IPS-15b (cell line): ENCODE data around the gene TPM2.
"Not testable (repeated sequence)": the region's sequence is repeated elsewhere in the genome, so short reads cannot be mapped to it uniquely, and the experiment has no call there.

Experiments
- H3K27me3 ChIP-seq: one replicate; pipeline ENCODE4 v1.6.1; 2013; ENCODE audit warnings: low read length; ENCODE audit not compliant: control insufficient read depth, insufficient read depth
- H3K36me3 ChIP-seq: one replicate; pipeline ENCODE4 v1.6.1; 2013; ENCODE audit warnings: low read length; ENCODE audit not compliant: control insufficient read depth, insufficient read depth
- H3K4me1 ChIP-seq: one replicate; pipeline ENCODE4 v1.6.1; 2013; ENCODE audit warnings: mild to moderate bottlenecking, low read length; ENCODE audit not compliant: control insufficient read depth, insufficient read depth
- H3K4me3 ChIP-seq: one replicate; pipeline ENCODE4 v1.5.1; 2013; ENCODE audit warnings: low read depth, low read length
- H3K9ac ChIP-seq: one replicate; pipeline ENCODE4 v1.6.1; 2013; ENCODE audit warnings: low read depth, mild to moderate bottlenecking, low read length
- H3K9me3 ChIP-seq: one replicate; pipeline ENCODE4 v1.6.1; 2013; ENCODE audit warnings: mild to moderate bottlenecking, low read length; ENCODE audit not compliant: control insufficient read depth, insufficient read depth

TPM2 gene

DNA sequence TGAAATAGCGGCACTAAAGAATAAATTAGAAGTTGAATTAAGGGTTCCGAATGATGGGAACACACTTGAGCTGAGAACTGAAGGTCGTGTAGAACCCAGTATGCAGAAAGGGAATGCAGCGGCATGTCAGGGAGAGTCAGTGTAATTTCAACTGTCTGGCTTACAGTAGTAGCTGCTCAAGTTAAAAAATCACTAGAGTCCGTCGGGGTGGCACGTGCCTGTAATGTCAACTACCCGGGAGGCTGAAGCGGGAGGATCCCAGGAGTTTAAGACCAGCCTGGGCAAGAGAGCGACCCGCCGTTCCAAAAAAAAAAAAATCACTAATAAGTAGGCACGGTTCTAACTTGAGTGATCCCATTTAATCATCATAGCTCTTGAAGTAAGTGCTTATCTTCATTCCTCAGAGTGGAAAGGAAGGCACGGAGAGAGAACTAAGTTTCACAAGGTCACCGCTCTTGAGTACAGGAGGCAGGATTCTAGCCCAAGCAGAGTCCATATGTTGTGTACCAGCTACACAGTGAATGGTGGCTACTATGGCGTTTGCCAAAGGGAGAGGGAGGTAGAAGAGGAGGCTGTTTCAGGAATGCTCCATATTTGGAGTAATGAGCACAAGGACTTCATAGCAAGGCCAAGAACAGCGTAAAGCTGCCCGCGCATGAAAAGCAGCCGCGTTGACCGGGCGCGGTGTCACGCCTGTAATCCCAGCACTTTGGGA is 32.7 kb downstream of the TPM2 start:
- Histone ChIP-seq H3K27me3 (peaks cover 8% of the 10 kb centered on the region), H3K36me3 (peaks cover 13% of the 10 kb centered on the region), H3K9ac (peak overlapping the region; percentile 4), H3K4me3 (peak overlapping the region; percentile 84), H3K4me1 (no peaks in the 10 kb centered on the region), H3K9me3 (no peaks in the 10 kb centered on the region)

DNA sequence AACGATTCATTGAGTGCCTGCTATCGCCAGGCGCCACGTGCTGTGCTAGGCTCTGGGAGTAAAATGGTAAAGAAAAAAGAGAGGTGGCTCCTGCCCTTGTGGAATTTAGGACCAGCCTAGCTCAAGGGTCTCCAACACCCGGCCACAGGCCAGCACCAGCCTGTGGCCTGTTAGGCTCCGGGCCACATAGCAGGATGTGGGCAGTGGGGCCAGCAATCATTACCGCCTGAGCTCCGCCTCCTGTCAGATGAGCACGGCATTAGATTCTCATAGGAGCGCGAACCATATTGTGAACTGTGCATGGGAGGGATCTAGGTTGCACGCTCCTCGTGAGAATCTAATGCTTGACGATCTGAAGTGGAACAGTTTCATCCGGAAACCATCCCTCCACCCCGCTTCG is 33.4 kb downstream of the TPM2 start:
- peaks cover under 1% of the 10 kb centered on the region for H3K4me1 ChIP-seq
- H3K9ac ChIP-seq, result no peak overlapping the region
- H3K27me3 ChIP-seq, result peaks cover 8% of the 10 kb centered on the region
- no peaks in the 10 kb centered on the region for H3K9me3 ChIP-seq
- H3K36me3 ChIP-seq, result peaks cover 10% of the 10 kb centered on the region
- no peak overlapping the region for H3K4me3 ChIP-seq

DNA sequence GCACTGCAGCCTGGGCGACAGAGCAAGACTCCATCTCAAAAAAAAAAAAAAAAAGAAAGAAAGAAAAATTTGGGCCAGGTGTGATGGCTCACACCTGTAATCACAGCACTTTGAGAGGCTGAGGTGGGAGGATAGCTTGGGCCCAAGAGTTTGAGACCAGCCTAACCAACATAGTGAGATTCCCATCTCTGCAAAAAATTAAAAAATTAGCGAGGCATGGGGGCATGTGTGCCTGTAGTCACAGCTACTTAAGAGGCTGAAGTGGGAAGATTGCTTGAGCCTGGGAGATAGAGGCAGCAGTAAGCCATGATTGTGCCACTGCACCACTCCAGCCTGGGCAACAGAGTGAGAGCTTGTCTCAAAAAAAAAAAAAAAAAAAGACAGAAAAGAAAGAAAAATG is 36.1 kb downstream of the TPM2 start:
- Histone ChIP-seq H3K4me1 (peaks cover 12% of the 10 kb centered on the region), H3K4me3 (no peak overlapping the region), H3K27me3 (peaks cover 8% of the 10 kb centered on the region), H3K9me3 (no peaks in the 10 kb centered on the region), H3K9ac (no peak overlapping the region), H3K36me3 (no peaks in the 10 kb centered on the region)

DNA sequence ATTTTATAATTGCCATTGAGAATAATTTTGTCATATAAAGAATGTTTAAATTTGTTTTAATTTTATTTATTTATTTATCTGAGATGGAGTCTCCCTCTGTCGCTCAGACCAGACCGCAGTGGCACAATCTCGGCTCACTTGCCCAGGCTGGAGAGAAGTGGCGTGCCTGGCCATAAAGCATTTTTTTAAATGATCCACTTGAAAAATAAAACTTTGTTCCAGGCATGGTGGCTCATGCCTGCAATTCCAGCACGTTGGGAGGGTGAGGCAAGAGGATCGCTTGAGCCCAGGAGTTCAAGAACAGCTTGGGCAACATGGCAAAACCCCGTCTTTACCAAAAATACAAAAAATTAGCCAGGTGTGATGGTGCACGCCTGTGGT is 36.9 kb downstream of the TPM2 start:
- Histone ChIP-seq H3K36me3 (no peaks in the 10 kb centered on the region), H3K9ac (no peak overlapping the region), H3K9me3 (no peaks in the 10 kb centered on the region)

DNA sequence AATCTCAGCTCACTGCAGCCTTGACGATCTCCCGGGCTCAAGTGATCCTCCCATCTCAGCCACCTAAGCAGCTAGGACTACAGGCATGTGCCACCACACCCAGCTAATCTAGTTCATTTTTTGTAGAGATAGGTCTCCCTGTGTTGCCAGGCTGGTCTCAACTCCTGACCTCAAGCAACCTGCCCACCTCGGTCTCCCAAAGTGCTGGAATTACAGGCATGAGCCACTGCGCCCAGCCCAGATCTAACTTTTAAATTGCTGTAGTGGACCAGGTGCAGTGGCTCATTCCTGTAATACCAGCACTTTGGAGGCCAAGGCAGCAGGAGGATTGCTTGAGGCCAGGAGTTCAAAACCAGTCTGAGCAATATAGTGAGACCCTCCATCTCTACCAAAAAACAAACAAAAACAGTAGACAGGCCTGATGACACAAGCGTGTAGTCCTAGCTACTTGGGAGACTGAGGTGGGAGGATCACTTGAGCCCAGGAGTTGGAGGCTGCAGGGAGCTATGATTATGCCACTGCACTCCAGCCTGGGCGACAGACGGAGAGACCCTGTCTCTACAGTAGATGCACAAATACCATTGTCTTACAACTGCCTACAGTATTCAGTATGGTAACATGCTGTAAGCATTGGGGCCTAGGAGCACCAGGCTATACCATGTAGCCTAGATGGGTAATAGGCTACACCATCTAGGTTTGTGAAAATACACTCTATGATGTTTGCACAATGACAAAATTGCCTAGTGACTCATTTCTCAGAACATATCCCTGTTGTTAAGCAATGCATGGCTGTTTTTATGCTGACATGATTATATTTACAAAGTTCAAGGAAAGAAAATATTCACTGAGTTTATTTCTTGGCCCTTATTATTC is 37.5 kb downstream of the TPM2 start:
- Histone ChIP-seq H3K27me3 (peaks cover 10% of the 10 kb centered on the region), H3K4me3 (no peak overlapping the region), H3K4me1 (peaks cover 16% of the 10 kb centered on the region), H3K36me3 (no peaks in the 10 kb centered on the region), H3K9ac (no peak overlapping the region), H3K9me3 (no peaks in the 10 kb centered on the region)

More for the DNA sequence above, 36.9 kb downstream of the TPM2 start:
- peaks cover 10% of the 10 kb centered on the region for H3K27me3 ChIP-seq
- peaks cover 15% of the 10 kb centered on the region for H3K4me1 ChIP-seq
- no peak overlapping the region for H3K4me3 ChIP-seq

DNA sequence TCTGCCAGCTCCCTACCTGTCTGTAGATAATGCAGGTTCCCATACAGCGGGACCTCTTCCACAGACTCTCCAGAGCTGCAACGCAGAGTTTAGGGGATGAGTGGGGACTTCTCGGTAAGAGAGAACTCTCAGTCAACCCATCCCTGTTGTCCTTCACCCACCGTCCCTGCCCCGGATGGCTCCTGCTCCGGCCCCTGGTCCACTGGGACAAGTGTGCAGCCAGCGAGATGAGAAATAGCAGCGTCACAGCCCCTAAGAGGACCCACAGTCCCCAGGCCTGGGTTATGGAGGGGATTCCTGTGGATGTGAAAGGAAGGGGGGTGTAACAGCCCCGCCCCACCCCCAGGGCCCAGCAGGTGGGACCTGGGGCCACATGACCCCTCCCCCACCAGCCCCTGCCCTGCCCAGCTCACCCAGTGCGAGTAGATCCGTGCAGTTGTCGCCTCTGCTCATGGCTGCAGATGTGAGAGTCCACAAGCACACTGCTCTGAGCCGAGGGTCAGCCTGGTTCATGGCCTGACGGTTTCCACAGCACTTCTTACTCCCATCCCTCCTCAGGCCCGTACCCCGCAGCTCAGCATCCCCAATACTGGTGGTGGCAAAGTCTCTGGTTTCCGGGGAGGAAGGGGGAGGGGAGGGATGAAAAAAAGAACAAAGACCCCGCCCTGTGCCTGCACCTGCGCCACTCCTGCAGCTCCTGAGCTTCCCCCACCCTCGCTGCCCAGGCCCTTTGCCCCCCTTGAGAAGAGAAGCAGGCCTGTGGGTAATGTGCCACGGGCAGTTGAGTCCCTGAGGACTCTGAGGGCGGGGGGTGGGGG is 39.2 kb downstream of the TPM2 start, which contains the start of gene SIT1:
SIT1 (minus strand) TSS at position 591 of the 818 bp plus-strand sequence; CDS start at position 513, 78 bp downstream.
- Histone ChIP-seq H3K36me3 (no peaks in the 10 kb centered on the region), H3K4me3 (peak within 1 kb of the TSS; percentile 33), H3K9me3 (no peaks in the 10 kb centered on the region), H3K9ac (no peak within 1 kb of the TSS), H3K27me3 (peaks cover 2% of the 10 kb centered on the region), H3K4me1 (peaks cover 16% of the 10 kb centered on the region)

DNA sequence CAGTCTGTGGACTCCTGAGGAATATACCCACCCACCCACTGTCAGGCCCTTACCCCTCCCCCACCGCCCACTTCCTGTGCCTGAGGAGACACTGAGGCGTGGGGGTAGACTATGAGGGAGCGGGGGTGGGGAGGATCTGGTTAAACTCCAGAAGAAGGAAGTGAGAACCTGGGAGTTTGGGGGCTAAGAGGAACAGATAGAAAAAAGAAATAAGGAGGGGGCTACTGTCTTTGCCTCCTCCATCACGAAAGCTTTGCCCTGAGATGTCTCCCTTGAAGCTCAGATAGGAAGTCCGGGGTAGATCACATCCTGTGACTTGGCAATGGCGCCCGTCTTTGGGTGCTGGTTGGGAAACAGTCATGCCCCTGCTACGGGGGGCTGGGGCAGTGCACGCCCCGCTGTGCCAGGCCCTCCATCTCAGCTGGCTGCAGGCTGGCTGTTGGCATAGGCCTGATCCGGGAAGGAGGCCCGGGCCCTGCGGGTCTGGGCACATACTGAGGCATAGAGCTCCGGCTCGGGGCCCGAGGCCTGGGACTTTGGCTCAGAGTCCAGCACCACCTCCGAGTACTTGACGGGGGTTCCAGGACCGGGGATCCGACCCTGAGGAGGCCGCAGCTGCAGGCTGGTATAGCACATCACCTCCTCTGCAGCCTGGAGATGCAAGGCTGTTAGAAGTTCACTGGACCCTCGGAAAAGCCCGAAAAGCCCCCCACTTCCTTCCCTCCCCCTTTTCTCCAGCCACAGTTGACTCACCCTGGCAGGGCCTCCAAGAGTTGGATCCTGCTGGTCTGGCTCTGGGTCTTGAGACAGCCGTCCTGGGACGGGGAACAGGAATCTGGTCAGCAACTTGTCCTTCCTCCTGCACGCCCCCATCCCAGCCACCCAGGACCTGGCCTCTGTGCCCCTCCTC is 40.0 kb downstream of the TPM2 start:
- Histone ChIP-seq H3K9me3 (no peaks in the 10 kb centered on the region), H3K4me1 (peaks cover 16% of the 10 kb centered on the region), H3K4me3 (no peak overlapping the region), H3K27me3 (peaks cover 2% of the 10 kb centered on the region), H3K9ac (no peak overlapping the region), H3K36me3 (no peaks in the 10 kb centered on the region)

DNA sequence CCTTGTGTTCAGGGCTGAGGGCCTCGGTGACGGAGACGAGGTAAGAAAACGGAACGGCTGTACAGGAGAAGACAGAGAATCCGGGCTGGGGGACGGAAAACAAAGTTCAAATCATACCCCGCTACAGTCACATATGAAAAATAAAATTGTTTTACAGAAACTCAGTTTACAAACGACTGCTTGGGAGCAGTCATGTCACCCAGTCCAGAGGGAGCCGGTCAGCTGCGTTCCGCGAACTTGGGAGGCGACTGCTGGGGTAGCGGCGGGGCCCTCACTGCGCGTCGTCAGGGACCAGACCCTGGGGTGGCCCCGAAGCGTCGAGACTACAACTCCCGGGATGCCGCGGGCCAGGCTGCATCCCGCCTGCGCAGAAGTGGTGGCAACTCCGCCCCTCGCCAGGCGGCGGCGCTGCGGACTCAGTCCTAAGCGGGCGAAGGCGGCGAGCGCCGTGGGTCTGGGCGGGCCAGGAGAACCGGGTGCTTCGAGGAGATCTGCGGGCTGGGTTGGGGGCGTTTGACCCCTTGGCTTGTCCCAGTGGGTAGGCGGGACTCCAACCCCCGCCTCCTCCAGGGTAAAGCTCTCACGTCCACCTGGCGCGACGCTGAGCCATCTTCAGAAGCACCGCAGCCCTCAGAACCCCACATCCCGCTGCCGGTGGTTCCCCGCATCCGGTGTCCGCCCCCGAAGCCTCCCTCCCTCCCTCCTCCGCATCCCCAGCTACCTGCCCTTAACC is 43.0 kb downstream of the TPM2 start:
- Histone ChIP-seq H3K9me3 (no peaks in the 10 kb centered on the region), H3K4me1 (peaks cover 16% of the 10 kb centered on the region), H3K4me3 (peak overlapping the region; percentile 80), H3K9ac (no peak overlapping the region), H3K36me3 (no peaks in the 10 kb centered on the region), H3K27me3 (peaks cover 2% of the 10 kb centered on the region)

DNA sequence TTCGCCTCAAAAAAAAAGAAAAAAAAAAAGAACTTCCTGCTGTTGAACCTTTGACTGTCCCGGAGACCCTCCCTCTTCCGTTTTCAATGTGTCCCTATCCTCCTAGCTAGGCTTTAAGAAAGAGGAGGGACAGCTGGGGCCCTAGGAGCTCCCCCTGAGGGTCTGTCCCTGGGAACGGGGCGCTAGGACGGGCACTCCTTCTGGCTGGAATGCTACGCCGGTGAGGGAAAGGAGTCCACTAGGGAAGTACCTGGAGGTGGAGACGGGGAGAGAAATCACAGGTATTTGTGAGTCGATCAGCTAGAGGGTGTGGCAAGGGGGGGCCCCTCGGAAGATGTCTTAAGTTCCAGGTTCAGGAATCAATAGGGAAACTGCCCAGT is 43.6 kb downstream of the TPM2 start:
- H3K4me1 ChIP-seq, result peaks cover 13% of the 10 kb centered on the region
- peak overlapping the region; percentile 80 for H3K4me3 ChIP-seq
- peaks cover 2% of the 10 kb centered on the region for H3K27me3 ChIP-seq
- no peaks in the 10 kb centered on the region for H3K9me3 ChIP-seq
- no peaks in the 10 kb centered on the region for H3K36me3 ChIP-seq
- no peak overlapping the region for H3K9ac ChIP-seq

DNA sequence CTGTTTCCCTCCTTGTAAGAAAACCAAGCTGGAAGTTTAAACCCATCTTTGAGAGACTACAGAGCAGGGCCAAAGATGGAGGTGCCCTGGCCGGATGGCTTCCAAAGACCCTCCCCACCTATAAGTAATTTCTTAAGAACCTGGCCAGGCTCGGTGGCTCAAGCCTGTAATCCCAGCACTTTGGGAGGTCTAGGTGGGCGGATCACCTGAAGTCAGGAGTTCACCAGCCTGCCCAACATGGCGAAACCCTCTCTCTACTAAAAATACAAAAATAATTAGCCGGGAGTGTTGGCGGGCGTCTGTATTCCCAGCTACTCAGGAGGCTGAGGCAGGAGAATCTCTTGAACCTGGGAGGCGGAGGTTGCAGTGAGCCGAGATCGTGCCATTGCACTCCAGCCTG is 44.0 kb downstream of the TPM2 start:
- H3K9me3 ChIP-seq, H3K36me3 ChIP-seq, H3K9ac ChIP-seq, H3K27me3 ChIP-seq: not testable (repeated sequence)
- peaks cover 11% of the 10 kb centered on the region for H3K4me1 ChIP-seq
- peak overlapping the region; percentile 80 for H3K4me3 ChIP-seq
